Activated T-cell treated with anti-CD3 and anti-CD28 coated beads, Interleukin-2, amount 50 U/mL, for 24 hours (primary cell): Measurements from ENCODE around the gene C1R.
"Not testable (repeated sequence)": the region's sequence is repeated elsewhere in the genome, so short reads cannot be mapped to it uniquely, and the experiment has no call there.

Experiments
- DNase-seq: peaks from one replicate; pipeline ENCODE4 v3.0.0-alpha.2; 2020
- H3K27ac Mint-ChIP-seq: 2 replicates; pipeline ENCODE4 v1.8.0; 2020; ENCODE audit warnings: mild to moderate bottlenecking, mixed read lengths
- H3K27me3 Mint-ChIP-seq: 2 replicates; pipeline ENCODE4 v1.8.0; 2020; ENCODE audit warnings: mixed read lengths
- H3K36me3 Mint-ChIP-seq: 2 replicates; pipeline ENCODE4 v1.8.0; 2020; ENCODE audit warnings: low read depth, mixed read lengths
- H3K4me1 Mint-ChIP-seq: 2 replicates; pipeline ENCODE4 v1.8.0; 2020; ENCODE audit warnings: low read depth, mixed read lengths
- H3K4me3 Mint-ChIP-seq: 2 replicates; pipeline ENCODE4 v1.8.0; 2020; ENCODE audit warnings: mild to moderate bottlenecking, moderate library complexity, mixed read lengths
- H3K9me3 Mint-ChIP-seq: 2 replicates; pipeline ENCODE4 v1.8.0; 2020; ENCODE audit warnings: mixed read lengths

The C1R gene

GRCh38 chr12:7059780-7060179 lies 32.5 kb downstream of the C1R start:
- H3K36me3 Mint-ChIP-seq: no peaks in the 10 kb centered on the region

GRCh38 chr12:7058850-7059395 lies 33.3 kb downstream of the C1R start:
- H3K9me3 Mint-ChIP-seq: no peaks in the 10 kb centered on the region
- H3K27me3 Mint-ChIP-seq: peaks cover 40% of the 10 kb centered on the region

More at GRCh38 chr12:7059780-7060179, 32.5 kb downstream of the C1R start:
- DNase-seq: no peak
- no peaks in the 10 kb centered on the region for H3K9me3 Mint-ChIP-seq
- H3K27me3 Mint-ChIP-seq: peaks cover 40% of the 10 kb centered on the region
- no peaks in the 10 kb centered on the region for H3K4me1 Mint-ChIP-seq
- no peak overlapping the region for H3K27ac Mint-ChIP-seq
- no peak overlapping the region for H3K4me3 Mint-ChIP-seq

GRCh38 chr12:7058163-7058845 lies 33.9 kb downstream of the C1R start:
- no peak overlapping the region for H3K4me3 Mint-ChIP-seq
- H3K27me3 Mint-ChIP-seq: peaks cover 40% of the 10 kb centered on the region
- H3K36me3 Mint-ChIP-seq: no peaks in the 10 kb centered on the region
- no peak overlapping the region for H3K27ac Mint-ChIP-seq
- no peak for DNase-seq
- no peaks in the 10 kb centered on the region for H3K9me3 Mint-ChIP-seq
- no peaks in the 10 kb centered on the region for H3K4me1 Mint-ChIP-seq

More at GRCh38 chr12:7058850-7059395, 33.3 kb downstream of the C1R start:
- Mint-ChIP-seq H3K4me3 (no peak overlapping the region), H3K36me3 (no peaks in the 10 kb centered on the region), H3K4me1 (no peaks in the 10 kb centered on the region), H3K27ac (no peak overlapping the region)
- DNase-seq: no peak

GRCh38 chr12:7055736-7056135 lies 36.5 kb downstream of the C1R start:
- not testable (repeated sequence) for H3K4me1 Mint-ChIP-seq, H3K36me3 Mint-ChIP-seq, H3K9me3 Mint-ChIP-seq, H3K27ac Mint-ChIP-seq, DNase-seq, H3K4me3 Mint-ChIP-seq
- H3K27me3 Mint-ChIP-seq: peaks cover 35% of the 10 kb centered on the region

- no peak for DNase-seq
- Mint-ChIP-seq H3K4me1 (no peaks in the 10 kb centered on the region), H3K27ac (no peak overlapping the region), H3K27me3 (peaks cover 27% of the 10 kb centered on the region), H3K4me3 (no peak overlapping the region), H3K36me3 (no peaks in the 10 kb centered on the region), H3K9me3 (no peaks in the 10 kb centered on the region)
Measured at GRCh38 chr12:7054925-7055324, 37.3 kb downstream of the C1R start.

GRCh38 chr12:7049973-7050372 lies 42.3 kb downstream of the C1R start:
- not testable (repeated sequence) for H3K4me1 Mint-ChIP-seq, H3K27ac Mint-ChIP-seq, H3K36me3 Mint-ChIP-seq, DNase-seq, H3K27me3 Mint-ChIP-seq, H3K9me3 Mint-ChIP-seq, H3K4me3 Mint-ChIP-seq

GRCh38 chr12:7049445-7049951 lies 42.7 kb downstream of the C1R start:
- H3K4me1 Mint-ChIP-seq, H3K27ac Mint-ChIP-seq, H3K27me3 Mint-ChIP-seq, DNase-seq, H3K4me3 Mint-ChIP-seq, H3K9me3 Mint-ChIP-seq, H3K36me3 Mint-ChIP-seq: not testable (repeated sequence)

GRCh38 chr12:7047306-7047705 lies 44.9 kb downstream of the C1R start:
- Mint-ChIP-seq H3K27ac (no peak overlapping the region), H3K4me3 (no peak overlapping the region)
- no peak for DNase-seq

GRCh38 chr12:7046383-7047105 lies 45.7 kb downstream of the C1R start:
- DNase-seq: no peak
- H3K36me3 Mint-ChIP-seq: no peaks in the 10 kb centered on the region
- H3K27me3 Mint-ChIP-seq: no peaks in the 10 kb centered on the region
- no peaks in the 10 kb centered on the region for H3K9me3 Mint-ChIP-seq
- no peak overlapping the region for H3K27ac Mint-ChIP-seq
- no peak overlapping the region for H3K4me3 Mint-ChIP-seq
- peaks cover 10% of the 10 kb centered on the region for H3K4me1 Mint-ChIP-seq

More at GRCh38 chr12:7047306-7047705, 44.9 kb downstream of the C1R start:
- H3K4me1 Mint-ChIP-seq: peaks cover 10% of the 10 kb centered on the region
- H3K36me3 Mint-ChIP-seq: no peaks in the 10 kb centered on the region
- H3K27me3 Mint-ChIP-seq: no peaks in the 10 kb centered on the region
- no peaks in the 10 kb centered on the region for H3K9me3 Mint-ChIP-seq

- Mint-ChIP-seq H3K36me3 (no peaks in the 10 kb centered on the region), H3K9me3 (no peaks in the 10 kb centered on the region), H3K4me3 (no peak overlapping the region), H3K4me1 (peaks cover 10% of the 10 kb centered on the region), H3K27me3 (no peaks in the 10 kb centered on the region), H3K27ac (no peak overlapping the region)
- DNase-seq: no peak
Measured at GRCh38 chr12:7045913-7046312, 46.3 kb downstream of the C1R start.

GRCh38 chr12:7042842-7043241 lies 49.4 kb downstream of the C1R start:
- H3K4me1 Mint-ChIP-seq: peaks cover 8% of the 10 kb centered on the region
- no peaks in the 10 kb centered on the region for H3K9me3 Mint-ChIP-seq
- no peaks in the 10 kb centered on the region for H3K27me3 Mint-ChIP-seq
- H3K36me3 Mint-ChIP-seq: no peaks in the 10 kb centered on the region
- H3K27ac Mint-ChIP-seq: no peak overlapping the region
- H3K4me3 Mint-ChIP-seq: no peak overlapping the region
- no peak for DNase-seq

- Mint-ChIP-seq H3K36me3 (no peaks in the 10 kb centered on the region), H3K9me3 (no peaks in the 10 kb centered on the region), H3K27ac (no peak overlapping the region), H3K4me1 (peaks cover 6% of the 10 kb centered on the region), H3K27me3 (no peaks in the 10 kb centered on the region), H3K4me3 (no peak overlapping the region)
- no peak for DNase-seq
Measured at GRCh38 chr12:7039403-7039802, 52.8 kb downstream of the C1R start.

- Mint-ChIP-seq H3K4me3 (no peak overlapping the region), H3K27ac (no peak overlapping the region), H3K4me1 (peaks cover 6% of the 10 kb centered on the region), H3K27me3 (no peaks in the 10 kb centered on the region), H3K9me3 (no peaks in the 10 kb centered on the region), H3K36me3 (no peaks in the 10 kb centered on the region)
- DNase-seq: no peak
Measured at GRCh38 chr12:7038591-7038990, 53.7 kb downstream of the C1R start.

GRCh38 chr12:7037411-7037810 lies 54.8 kb downstream of the C1R start:
- not testable (repeated sequence) for H3K36me3 Mint-ChIP-seq, H3K4me1 Mint-ChIP-seq, H3K9me3 Mint-ChIP-seq, H3K4me3 Mint-ChIP-seq, DNase-seq, H3K27ac Mint-ChIP-seq, H3K27me3 Mint-ChIP-seq

GRCh38 chr12:7035463-7035862 lies 56.8 kb downstream of the C1R start:
- no peak for DNase-seq
- H3K27me3 Mint-ChIP-seq: no peaks in the 10 kb centered on the region
- H3K36me3 Mint-ChIP-seq: no peaks in the 10 kb centered on the region
- no peak overlapping the region for H3K4me3 Mint-ChIP-seq
- no peak overlapping the region for H3K27ac Mint-ChIP-seq
- peaks cover 6% of the 10 kb centered on the region for H3K4me1 Mint-ChIP-seq
- H3K9me3 Mint-ChIP-seq: no peaks in the 10 kb centered on the region
